GM18868 (cell line): Measurements from ENCODE around the gene TFB2M.
"Not testable (repeated sequence)": the region's sequence is repeated elsewhere in the genome, so short reads cannot be mapped to it uniquely, and the experiment has no call there.

Experiments
- ATAC-seq: cut with Tn5 transposase; IDR thresholded peaks from one replicate; pipeline ENCODE4 v1.9.1; 2021; ENCODE audit warnings: mild to moderate bottlenecking, moderate library complexity; ENCODE audit not compliant: unreplicated experiment

TFB2M gene

GRCh38 chr1:246583448-246584185 lies 17.6 kb upstream of the TFB2M start:
- no peak for ATAC-seq

- ATAC-seq, result no peak
These were observed 17.0 kb upstream of the TFB2M start for GRCh38 chr1:246583056-246583440.

GRCh38 chr1:246582301-246583055 lies 16.4 kb upstream of the TFB2M start:
- ATAC-seq, result no peak

GRCh38 chr1:246580497-246581370 lies 14.7 kb upstream of the TFB2M start:
- ATAC-seq, result no peak

- peak; percentile 89 for ATAC-seq
These were observed 13.8 kb upstream of the TFB2M start for GRCh38 chr1:246579818-246580217.

GRCh38 chr1:246577720-246578106 lies 11.7 kb upstream of the TFB2M start:
- no peak for ATAC-seq

GRCh38 chr1:246577082-246577719 lies 11.1 kb upstream of the TFB2M start:
- ATAC-seq, result no peak

GRCh38 chr1:246576709-246577032 lies 10.6 kb upstream of the TFB2M start:
- ATAC-seq, result no peak

- ATAC-seq, result no peak
These were observed 7.4 kb upstream of the TFB2M start for GRCh38 chr1:246573491-246573890.

- ATAC-seq, result no peak
These were observed 6.7 kb upstream of the TFB2M start for GRCh38 chr1:246572785-246573184.

- no peak for ATAC-seq
These were observed 5.9 kb upstream of the TFB2M start for GRCh38 chr1:246571953-246572352.

GRCh38 chr1:246571309-246571708 lies 5.2 kb upstream of the TFB2M start:
- not testable (repeated sequence) for ATAC-seq

GRCh38 chr1:246569248-246570238 lies 3.5 kb upstream of the TFB2M start:
- no peak for ATAC-seq

- no peak for ATAC-seq
These were observed 1.7 kb upstream of the TFB2M start for GRCh38 chr1:246567646-246568235.

GRCh38 chr1:246566813-246567645 lies 968 bp upstream of the TFB2M start:
- ATAC-seq, result peak; percentile 23

- no peak for ATAC-seq
These were observed 322 bp downstream of the TFB2M start for GRCh38 chr1:246565751-246566127.

- no peak for ATAC-seq
These were observed 966 bp downstream of the TFB2M start for GRCh38 chr1:246564839-246565750.

GRCh38 chr1:246560833-246561232 lies 5.2 kb downstream of the TFB2M start:
- not testable (repeated sequence) for ATAC-seq
